SU-DHL-6 (cell line): ENCODE measurements around the gene CHCHD3.

Experiments used
- EZH2phosphoT487 ChIP-seq: fragments of 200-600 bp; sonication (generic), shearing (Covaris generic); conservative IDR thresholded peaks from 2 replicates; pipeline ENCODE4 v1.6.1; 2018; ENCODE audit warnings: mild to moderate bottlenecking, antibody characterized with exemption, low read length, moderate library complexity, mixed read lengths
- TF ChIP-seq, protein P1 (sequence below): fragments of 200-600 bp; sonication (generic); IDR thresholded peaks from one replicate; pipeline ENCODE4 v1.5.1; 2017; ENCODE audit warnings: antibody characterized with exemption, mild to moderate bottlenecking, low read length, moderate library complexity; ENCODE audit not compliant: insufficient read depth, poor library complexity, severe bottlenecking

DNA sequence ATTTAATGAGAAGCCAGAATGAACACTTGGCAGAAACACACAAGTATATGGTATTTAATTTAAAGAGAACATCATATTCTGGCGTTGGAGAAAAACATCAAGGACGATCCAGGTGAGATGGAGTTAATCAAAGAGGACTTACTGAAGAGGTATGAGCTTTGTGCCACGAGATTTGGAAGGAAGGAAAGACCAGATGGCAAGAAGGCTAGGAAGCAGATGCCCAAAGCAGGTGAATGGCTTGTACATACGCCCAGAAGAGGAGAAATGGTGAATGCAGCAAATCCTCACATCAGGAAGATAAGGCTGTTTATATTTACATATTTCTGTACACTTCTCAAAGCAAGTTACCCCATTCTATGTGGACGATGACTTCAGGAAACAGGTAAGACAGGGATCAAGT is 341.7 kb downstream of the CHCHD3 start:
- TF ChIP-seq, protein P1, sequence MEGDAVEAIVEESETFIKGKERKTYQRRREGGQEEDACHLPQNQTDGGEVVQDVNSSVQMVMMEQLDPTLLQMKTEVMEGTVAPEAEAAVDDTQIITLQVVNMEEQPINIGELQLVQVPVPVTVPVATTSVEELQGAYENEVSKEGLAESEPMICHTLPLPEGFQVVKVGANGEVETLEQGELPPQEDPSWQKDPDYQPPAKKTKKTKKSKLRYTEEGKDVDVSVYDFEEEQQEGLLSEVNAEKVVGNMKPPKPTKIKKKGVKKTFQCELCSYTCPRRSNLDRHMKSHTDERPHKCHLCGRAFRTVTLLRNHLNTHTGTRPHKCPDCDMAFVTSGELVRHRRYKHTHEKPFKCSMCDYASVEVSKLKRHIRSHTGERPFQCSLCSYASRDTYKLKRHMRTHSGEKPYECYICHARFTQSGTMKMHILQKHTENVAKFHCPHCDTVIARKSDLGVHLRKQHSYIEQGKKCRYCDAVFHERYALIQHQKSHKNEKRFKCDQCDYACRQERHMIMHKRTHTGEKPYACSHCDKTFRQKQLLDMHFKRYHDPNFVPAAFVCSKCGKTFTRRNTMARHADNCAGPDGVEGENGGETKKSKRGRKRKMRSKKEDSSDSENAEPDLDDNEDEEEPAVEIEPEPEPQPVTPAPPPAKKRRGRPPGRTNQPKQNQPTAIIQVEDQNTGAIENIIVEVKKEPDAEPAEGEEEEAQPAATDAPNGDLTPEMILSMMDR, result no peak
- no peak for TF ChIP-seq EZH2phosphoT487
